HG03469 (cell line): ENCODE data around the gene CAMK2G.
A peak's percentile ranks its signal among the peaks of the same experiment; 100 is the strongest.

Experiments used
- ATAC-seq: cut with Tn5 transposase; IDR thresholded peaks from one replicate; pipeline ENCODE4 v1.9.1; 2021; ENCODE audit warnings: mild to moderate bottlenecking, moderate library complexity, moderate number of reproducible peaks; ENCODE audit not compliant: unreplicated experiment

The CAMK2G gene

GRCh38 chr10:73865459-73866442 is 8.6 kb downstream of the CAMK2G start:
- ATAC-seq = no peak

- ATAC-seq = no peak
Measured at GRCh38 chr10:73865107-73865458, 9.3 kb downstream of the CAMK2G start.

DNA sequence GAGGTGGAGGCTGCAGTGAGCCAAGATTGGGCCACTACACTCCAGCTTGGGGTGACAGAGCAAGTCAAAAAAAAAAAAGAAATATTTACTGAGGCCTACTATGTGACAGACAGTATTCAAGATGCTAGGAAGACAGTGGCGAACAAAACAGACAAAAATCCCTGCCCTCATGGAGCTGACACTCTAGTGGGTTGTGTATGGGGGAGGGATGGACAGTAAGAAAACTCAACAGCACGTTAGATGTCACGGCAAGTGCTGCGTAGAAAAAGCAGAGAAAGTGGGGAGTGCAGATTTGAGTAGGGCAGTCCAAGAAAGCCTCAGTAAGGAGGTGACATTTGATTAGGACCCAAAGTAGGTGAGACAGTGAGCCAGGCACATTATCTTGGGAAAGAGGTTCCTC is 10.1 kb downstream of the CAMK2G start:
- no peak for ATAC-seq

DNA sequence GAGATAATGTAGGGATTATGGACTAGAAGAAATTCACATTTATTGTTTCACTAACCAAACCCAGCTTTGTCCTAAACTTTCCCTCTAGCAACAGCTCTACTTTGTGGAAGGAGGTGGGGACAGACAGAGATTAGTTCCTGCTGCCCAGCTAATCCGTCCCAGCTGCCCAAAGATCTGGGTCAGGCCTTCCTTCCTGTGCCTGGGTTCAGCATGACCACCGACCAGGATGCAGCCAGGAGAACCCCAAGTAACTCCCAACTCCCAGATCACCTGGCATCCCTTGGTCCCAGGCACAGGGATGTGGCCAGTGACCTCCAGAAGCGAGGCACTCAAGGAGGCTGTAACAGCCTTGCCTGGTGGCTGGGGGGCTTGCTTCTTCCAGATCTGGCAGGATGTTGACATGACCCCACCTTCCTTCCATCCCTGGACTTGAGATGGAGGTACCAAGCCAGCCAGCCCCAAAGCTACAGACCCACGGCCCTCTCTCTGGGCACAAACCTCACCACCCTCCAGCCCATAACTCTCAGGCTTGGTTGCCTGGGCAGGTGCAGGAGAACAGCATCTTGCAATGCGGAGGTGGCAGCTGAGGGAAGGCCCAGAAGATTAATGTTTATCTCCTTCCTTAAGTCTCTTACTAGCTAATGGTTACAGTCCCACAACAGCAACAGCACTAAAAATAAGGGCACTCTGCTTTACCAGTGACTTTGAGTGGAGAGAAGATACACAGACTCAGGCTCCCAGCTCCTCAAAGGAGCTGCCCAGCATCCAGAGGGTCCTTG is 11.1 kb downstream of the CAMK2G start:
- no peak for ATAC-seq

DNA sequence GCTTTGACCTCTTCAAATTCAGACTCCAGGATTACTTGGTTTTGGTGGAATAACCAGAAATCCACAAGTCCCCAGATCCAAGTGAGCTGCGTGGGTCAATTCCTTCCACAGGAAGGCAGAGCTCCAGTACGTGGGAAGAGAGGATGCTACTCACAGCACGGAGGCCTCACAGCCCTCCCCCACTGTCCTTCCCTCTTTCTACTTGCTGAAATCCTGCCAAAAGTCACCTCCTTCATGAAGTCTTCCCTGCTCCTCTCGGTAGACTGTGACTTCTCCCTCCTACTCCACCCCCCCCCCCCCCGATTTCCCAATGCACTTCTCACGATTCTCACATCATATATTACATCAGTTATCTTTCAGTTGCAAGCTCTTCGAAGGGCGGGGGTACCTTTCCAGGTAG is 12.3 kb downstream of the CAMK2G start:
- no peak for ATAC-seq

GRCh38 chr10:73859784-73860491 is 14.4 kb downstream of the CAMK2G start:
- no peak for ATAC-seq

DNA sequence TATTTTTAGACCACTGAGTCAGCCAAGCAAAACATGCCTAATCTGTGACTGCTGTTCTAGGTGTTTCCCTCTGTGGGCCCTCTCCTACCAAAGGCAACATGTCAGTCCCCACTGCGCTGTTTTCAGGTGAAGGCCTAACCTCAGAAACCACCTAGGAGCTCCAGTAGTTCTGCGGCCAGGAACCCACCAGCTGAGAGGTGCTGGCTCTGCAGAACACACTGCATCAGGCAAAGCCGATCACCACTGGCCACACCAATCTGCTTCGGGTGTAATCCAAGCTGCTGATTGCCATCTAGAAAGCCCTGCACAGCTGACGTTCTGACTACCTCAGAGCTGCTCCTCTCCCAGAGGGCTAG is 14.9 kb downstream of the CAMK2G start:
- no peak for ATAC-seq

DNA sequence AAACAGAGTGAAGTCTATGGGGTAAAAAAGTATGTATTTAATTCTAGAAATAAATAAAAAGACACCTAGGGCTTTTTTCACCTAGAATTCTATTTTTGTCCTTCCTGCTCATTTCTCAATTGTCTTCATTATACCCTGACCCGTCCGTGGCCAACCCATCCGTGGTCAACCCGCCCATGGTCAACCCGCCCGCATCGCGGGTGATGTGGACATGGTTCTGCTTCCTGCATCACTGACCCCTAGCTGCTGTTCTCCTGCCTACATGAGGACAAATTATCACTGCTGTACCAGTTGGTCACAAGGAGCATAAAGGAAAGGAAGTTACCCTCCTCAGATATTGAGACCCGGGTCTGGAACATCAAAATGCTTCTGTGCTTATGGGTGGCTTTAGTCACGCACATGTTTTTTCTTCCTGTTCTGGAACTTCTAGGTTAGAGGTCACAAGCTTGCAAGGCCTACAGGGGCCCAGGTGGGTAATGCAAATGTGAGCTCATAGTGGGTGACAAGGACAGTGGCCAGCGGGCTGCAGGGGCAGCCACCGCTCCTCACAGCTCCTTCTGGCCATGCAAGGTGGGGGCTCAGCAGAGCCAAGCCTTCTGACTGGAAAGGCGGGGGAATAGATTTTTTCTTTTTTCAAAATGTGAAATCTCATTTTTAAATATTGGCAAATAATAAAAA is 15.5 kb downstream of the CAMK2G start:
- ATAC-seq = no peak

GRCh38 chr10:73858013-73858708 is 16.2 kb downstream of the CAMK2G start:
- ATAC-seq = no peak

- no peak for ATAC-seq
Measured at GRCh38 chr10:73857446-73857845, 16.9 kb downstream of the CAMK2G start.

- ATAC-seq = no peak
Measured at GRCh38 chr10:73856261-73856660, 18.1 kb downstream of the CAMK2G start.

DNA sequence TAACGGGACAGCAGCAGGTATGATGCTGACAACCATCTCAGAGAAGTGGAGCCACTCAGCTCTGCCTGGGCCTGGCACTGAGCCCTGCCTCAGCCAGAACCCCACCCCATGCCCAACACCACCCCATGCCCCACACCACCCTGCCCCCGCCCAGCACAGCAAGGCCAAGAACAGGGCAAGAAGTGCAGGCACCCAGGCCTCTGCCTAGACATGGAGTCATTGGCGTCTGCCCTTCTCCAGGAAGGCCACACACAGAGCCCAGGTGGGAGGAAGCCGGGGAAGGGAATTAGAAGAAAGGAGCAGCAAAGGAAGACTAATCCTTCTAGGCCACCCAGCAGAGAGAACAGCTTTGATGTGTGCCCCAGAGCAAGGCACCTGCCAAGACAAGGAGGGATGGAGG is 18.9 kb downstream of the CAMK2G start:
- no peak for ATAC-seq

DNA sequence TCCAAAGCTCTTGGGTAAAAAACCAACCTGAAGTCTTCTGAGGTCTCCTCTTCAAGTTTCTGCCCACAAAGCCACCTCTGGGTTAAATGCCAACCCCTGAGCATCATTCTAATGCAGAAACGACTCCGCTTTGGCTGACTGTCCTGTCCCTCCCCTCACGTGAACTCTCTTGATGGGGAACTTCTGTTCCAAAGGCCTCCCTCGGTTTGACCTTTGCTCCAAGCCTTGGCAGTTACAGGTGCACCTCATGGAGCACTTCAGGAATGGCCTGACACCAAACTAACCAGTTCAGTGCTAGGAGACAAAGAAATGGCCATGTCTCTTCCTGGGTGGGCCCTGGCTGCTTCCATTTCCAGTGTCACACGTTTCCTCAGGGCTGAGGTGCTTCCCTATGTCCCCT is 20.0 kb downstream of the CAMK2G start:
- ATAC-seq = no peak

DNA sequence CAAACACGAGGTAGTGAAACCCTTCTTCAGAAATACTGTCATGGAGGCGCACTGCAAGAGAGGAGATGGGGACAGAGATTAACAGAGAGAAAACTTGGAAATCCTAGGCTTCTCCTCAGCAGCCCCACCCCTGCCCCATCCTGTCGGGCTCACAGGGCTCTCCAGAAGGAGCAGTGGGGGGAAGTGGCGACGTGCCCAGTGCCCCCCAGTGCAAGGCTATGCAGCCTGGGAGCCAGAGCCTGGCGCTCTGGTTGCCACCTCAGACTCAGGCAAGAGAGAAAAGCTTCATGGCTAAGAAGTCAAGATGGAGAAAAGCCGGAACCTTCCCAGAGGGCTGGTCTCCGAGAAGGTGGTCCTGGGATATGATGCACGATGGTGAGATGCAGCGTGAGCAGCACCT is 21.2 kb downstream of the CAMK2G start:
- ATAC-seq = no peak

DNA sequence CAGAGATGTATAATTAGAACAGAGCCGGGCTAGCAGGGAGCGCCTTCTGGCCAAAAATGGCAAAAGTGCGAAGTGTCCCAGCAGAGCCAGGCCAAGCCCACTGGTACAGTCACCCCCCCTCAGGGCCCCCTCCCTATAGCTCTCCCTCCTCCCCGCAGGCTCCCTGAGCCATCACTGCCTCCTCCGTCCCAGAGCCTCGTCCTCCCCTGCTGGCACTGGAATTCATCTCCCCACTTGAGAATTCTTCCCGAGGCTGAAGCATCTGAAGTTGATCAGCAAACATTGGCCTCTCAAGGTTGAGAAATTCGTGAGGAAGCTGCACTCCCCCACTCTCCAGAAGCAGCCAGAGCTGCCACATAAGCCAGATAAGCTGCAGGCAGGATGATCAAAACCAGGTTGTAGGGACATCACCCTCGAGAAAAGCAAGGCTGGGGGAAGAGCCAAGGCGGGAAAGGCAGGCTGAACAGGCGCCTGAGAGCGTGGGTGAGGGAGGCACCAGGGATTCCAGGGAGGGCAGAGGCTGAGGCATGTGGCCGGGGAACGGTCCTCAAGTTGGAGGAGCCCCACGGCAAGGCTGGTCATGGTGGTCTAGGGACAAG is 23.4 kb downstream of the CAMK2G start:
- no peak for ATAC-seq

GRCh38 chr10:73850211-73850610 is 24.1 kb downstream of the CAMK2G start:
- ATAC-seq = no peak

GRCh38 chr10:73848821-73849489 is 25.4 kb downstream of the CAMK2G start:
- peak; percentile 83 for ATAC-seq

DNA sequence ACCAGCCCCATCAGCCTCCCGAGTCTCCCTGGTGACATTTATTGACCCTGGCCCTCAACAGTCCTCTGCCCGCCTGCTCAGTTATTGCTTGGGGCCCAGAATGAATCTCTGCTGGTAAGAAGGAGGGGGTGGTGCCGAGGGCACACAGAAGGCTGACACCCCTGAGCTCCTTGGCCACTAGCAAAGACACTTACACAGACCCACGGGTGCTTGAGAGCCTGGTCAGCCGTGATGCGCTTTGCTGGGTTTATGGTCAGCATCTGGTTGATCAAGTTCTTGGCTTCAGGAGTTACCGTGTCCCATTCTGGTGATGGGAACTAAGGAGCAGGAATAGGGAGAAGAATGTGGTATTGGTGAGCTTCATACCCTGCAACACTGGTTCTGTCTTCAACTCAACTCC is 27.3 kb downstream of the CAMK2G start:
- ATAC-seq = no peak

GRCh38 chr10:73843261-73843660 is 31.1 kb downstream of the CAMK2G start:
- no peak for ATAC-seq
